Femur (tissue), 1 donor: ENCODE data around the gene PSME3.
A peak's percentile ranks its signal among the peaks of the same experiment; 100 is the strongest.

ENCODE experiments used
- DNase-seq: peaks from one replicate; pipeline ENCODE4 v3.0.0-alpha.2; 2017

Gene PSME3

DNA sequence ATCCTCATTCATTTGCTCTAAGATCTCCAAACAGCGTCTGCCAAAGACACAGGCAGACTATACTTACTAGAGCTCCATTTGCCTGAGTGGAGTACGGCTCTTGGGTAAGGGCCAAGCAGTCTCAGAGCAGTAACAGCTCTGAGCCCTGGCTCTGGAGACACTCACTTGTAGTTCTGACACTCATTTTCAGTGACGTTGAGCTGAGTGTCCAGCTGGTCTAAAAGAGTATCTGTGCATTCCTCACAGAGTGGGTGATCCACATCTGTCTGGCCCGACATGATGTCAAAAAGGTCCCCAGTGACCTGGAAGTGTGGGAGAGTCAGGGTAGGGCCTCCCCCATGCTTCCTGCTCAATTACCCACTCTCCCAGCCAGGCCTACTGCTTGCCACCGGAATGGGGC lies 14.8 kb upstream of the PSME3 start:
- DNase-seq = no peak

DNA sequence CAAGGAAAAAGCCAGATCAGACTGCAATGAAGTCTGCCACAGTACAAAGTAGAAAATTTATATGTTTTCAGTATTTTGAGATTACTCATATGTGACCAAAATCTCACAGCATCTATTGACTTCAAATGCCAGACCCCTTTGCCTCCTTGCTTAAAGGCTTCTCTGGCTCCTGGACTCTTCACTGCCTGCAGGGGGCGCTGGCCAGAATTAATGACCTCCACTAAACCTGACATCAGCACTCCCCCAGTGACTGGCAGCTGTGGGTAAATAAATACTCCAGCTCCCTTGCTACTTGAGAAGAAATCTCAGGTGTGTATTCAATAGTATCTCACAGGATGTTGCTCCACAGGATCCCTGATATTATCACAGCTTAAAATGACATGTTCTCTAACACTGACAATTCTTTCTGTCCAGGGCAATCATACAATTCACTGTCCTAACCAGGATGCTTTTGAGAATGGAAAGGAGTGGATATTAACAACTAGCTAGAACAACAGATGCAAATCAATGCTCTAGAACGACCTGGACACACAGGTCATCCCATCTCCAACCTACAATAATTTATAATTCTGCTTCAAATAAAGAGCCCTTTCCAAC lies 13.2 kb upstream of the PSME3 start:
- no peak for DNase-seq

DNA sequence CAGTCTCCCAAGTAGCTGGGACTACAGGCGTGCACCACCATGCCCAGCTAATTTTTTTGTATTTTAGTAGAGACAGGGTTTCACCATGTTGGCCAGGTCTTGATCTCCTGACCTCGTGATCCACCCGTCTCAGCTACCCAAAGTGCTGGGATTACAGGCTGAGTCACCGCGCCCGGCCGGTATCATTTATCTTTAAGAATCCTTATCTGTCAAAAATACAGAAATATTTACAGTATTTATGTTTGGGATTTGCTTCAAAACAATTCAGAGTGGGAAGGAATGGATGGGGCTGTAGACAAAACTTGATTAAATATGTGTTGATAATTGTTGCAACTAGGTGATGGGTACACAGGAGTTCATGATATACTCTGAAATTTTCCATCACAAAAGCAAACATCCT lies 12.0 kb upstream of the PSME3 start:
- no peak for DNase-seq

DNA sequence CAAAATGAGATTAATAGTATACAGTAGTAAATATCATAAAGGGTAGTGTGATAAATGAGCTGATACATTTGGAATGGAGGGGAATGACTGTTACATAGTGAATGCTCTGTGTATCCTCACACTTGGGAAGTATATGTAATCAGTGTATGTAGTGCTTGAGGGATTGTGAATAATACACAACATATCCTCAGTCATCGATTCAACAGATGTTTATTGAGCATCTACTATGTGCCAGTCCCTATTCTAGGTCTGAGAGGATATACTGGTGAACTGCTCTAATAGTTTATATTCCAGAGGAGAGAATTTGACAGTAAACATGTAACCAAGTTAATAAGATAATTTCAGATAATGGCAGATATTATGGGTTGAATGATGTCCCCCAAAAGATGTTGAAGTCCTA lies 5.7 kb upstream of the PSME3 start:
- no peak for DNase-seq

DNA sequence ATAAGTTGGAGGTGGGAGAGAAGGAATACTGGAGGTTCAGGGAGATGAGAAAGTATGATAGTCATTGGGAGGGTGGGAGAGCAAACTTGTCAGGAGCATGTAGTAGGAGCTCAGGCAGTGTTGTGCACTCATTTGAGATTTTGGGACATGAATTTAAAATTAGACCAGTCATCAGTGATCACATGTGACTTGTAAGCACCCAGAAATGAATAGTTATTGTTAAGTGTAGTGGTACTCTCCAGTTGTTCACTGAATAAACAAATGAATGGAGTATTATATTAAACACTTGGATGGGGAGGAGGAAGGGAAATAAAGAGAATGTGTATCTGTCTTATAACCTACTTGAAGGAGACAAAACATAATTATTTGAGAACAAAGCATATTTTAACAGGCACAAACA lies 2.2 kb upstream of the PSME3 start:
- DNase-seq = no peak

DNA sequence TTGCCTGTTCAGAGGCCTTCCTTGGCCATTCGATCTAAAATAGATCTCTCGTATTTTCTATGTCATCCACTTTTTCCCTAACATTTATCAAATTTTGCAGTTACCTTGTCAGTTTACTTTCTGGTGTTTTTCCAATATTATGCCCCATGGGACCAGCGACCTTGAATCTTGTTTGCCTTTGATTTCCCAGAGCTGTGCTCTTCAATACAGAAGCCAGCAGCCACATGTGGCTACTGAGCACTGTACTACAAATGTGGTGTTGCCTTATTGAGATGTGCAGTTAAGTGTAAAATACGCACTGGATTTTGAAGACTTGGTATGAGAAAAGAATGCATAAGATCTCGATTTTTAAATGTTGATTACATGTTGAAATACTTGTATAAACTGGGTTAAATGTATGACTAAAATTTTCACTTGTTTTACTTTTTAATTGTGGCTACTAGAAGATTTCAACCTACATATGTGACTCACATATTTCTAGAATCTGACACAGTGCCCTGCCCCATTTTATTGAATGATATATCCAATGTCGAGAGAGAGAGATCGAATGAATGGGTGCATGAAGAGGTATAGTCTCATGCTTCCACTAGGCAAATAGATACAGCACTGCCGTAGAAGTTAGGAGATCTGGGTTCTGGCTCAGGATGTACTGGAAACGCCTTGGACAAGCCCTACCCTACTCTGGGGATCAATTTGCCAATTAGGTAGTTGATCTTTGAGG lies 824 bp upstream of the PSME3 start:
- DNase-seq = no peak

DNA sequence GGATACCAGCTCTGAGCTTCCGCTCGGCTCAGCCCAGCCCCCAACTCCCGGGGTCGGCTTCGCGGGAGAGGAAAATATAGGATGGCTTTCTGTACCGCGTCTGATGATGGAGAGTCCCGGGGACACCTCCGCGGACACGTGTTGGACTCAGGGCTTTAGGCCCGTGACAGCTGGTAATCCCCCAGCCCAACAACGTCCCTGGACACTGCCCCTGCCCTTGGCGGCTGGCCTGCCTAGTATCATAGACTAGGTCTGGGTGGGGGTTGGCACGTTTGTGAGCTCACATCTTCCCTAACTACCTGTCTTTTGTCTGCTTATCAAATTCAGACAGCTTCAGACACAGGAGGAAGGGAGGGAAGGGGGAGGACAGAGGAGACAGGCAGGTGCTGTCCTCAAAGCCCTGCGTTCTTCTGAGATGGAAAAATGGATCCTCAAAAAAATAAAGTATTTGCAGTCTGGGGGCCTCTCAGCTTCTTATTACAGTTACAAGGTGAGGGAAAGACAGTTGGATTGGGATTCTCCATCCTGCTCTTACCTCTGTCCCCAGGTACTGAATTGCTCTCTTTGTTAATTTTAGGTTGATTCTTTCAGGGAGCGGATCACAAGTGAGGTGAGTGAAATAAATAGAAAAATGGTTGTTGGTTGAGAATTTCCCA lies 698 bp downstream of the PSME3 start:
- no peak for DNase-seq

DNA sequence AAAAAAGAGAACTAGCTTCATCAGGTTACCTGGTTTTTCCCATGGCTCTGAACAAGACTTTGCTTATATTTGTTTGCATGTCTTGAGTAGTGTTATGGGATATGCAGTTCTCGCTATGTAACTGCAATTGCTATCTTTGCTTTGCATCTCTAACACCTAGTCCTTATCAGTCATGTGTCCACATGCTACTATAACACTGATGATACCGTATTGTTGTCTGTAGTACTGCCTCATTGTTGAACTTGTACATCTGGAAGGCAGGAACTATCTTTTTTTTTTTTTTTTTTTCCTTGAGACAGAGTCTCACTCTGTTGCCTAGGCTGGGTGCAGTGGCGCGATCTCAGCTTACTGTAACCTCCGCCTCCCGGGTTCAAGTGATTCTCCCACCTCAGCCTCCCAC lies 2.5 kb downstream of the PSME3 start:
- no peak for DNase-seq

DNA sequence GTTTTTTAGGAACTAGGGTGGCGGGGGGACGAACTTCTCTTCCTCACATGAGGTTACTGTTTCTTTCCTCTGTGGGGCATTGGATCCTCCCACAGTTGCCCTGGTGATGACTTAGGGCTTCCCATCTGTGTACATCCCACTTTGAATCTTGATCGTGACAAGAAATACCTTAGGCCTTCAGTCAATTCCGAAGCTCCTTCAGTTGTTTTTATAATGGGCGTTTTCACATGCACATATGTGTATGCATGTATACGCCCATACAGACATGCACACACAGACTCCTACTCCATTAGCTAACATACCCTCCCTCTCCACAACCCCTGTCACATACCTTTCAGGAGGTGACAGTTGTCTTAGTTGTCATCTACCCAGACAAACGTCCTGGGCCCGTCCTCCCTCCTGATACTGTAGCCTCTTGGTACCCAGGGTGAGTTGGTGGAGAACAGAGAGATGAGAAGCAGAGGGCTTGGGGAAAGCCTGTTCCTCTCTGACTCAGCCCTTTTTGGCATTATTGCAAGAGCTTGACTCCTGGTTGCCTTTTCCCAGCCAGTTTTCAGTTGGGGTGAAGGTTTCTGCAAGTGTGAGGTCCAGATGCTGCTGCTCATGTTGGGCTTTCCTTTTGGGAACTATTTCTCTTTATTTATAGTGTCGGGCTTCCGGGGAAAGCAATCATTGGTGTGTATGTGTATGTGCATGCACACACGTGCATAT lies 8.9 kb downstream of the PSME3 start:
- no peak for DNase-seq

DNA sequence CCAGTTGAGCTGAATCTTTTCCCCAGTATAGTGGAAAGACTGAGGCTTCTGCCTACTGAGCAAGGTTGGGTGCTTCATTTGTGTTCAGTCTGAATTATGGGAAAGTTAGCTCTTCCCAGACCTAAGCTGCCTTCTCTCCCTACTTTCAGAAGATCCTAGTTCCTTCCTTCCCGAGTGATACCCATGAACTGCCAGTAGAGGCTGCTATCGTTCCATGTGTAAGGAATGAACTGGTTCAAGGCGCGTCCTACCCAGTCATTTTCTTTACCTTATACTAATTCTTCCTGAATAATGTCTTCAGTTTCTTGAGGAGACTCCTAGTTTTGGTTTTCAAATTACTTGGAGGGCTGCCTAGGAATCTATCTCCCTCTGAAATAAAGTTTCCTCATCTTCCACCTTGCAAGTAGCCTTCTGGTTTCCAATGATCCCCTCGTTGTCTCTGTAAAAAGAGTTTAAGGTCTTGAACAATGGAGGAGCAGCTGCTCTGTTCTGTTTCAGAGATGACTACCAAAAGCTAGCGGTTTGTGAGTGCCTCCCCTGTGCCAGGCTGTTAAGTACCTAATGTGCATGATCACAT lies 10.2 kb downstream of the PSME3 start:
- peak; percentile 49 for DNase-seq

DNA sequence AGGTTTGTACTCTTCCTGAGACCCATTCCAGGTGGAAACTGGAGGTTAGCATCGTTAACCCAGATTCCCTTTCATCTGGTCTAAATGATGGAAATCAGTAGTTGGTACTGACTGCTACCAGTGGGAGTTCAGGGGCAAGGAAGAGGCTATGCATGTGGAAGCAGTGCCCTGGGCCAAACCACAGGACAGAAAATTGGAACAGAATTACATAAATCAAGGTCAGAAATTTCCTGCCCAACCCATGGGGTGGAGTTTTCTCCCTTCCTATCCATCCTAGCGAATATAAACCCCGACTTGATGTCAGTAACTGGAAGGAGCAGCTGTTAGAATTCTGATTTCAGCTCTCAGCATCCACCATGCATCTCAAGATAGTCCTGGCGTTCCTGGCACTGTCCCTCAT lies 11.1 kb downstream of the PSME3 start, which contains the start of gene AOC2:
Gene AOC2, plus strand, starts transcription at position 310 of the 400 bp plus-strand sequence. Its CDS starts 47 bp downstream, at position 357.
- peak; percentile 53 for DNase-seq

DNA sequence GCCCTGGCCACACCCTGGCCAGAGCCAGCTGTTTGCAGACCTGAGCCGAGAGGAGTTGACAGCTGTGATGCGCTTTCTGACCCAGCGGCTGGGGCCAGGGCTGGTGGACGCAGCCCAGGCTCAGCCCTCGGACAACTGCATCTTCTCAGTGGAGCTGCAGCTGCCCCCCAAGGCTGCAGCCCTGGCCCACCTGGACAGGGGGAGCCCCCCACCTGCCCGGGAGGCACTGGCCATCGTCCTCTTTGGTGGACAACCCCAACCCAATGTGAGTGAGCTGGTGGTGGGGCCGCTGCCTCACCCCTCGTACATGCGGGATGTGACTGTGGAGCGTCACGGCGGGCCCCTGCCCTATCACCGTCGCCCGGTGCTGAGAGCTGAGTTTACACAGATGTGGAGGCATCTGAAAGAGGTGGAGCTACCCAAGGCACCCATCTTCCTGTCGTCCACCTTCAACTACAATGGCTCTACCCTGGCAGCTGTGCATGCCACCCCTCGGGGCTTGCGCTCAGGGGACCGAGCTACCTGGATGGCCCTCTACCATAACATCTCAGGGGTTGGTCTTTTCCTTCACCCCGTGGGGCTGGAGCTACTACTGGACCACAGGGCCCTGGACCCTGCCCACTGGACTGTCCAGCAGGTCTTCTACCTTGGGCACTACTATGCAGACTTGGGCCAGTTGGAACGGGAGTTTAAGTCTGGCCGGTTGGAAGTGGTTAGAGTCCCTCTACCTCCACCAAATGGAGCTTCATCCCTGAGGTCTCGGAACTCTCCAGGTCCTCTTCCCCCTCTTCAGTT lies 11.8 kb downstream of the PSME3 start:
- no peak for DNase-seq

DNA sequence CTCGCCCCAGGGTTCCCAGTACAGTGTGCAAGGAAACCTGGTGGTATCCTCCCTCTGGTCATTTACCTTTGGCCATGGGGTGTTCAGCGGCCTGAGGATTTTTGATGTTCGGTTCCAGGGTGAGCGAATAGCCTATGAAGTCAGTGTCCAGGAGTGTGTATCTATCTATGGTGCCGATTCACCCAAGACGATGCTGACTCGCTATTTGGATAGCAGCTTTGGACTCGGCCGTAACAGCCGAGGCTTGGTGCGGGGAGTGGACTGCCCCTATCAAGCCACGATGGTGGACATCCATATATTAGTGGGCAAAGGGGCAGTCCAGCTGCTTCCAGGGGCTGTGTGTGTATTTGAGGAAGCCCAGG lies 12.3 kb downstream of the PSME3 start:
- no peak for DNase-seq

DNA sequence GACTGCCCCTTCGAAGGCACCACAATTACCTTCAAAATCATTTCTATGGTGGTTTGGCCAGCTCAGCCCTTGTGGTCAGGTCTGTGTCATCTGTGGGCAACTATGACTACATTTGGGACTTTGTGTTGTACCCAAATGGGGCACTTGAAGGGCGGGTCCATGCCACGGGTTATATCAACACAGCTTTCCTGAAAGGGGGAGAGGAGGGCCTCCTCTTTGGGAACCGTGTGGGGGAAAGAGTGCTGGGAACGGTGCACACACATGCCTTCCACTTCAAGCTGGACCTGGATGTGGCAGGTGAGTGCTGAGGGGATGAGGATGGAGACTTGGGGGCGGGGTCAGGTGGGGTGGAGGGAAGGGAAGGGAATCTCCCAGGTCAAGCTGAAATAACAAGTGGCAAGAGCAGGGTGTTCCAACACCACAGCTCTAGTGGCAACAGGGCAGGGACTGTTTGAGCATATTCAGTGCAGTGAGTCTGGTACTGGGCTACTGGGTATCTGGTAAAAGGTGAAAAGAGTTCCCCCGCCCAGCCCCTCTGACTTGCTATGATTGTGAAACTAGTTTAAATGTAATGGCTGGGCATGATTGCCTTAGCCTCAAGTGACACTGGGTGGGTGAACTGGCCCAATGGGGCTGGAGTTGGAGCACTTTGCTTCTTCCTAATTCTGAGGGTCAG lies 12.9 kb downstream of the PSME3 start:
- DNase-seq = peak; percentile 54

DNA sequence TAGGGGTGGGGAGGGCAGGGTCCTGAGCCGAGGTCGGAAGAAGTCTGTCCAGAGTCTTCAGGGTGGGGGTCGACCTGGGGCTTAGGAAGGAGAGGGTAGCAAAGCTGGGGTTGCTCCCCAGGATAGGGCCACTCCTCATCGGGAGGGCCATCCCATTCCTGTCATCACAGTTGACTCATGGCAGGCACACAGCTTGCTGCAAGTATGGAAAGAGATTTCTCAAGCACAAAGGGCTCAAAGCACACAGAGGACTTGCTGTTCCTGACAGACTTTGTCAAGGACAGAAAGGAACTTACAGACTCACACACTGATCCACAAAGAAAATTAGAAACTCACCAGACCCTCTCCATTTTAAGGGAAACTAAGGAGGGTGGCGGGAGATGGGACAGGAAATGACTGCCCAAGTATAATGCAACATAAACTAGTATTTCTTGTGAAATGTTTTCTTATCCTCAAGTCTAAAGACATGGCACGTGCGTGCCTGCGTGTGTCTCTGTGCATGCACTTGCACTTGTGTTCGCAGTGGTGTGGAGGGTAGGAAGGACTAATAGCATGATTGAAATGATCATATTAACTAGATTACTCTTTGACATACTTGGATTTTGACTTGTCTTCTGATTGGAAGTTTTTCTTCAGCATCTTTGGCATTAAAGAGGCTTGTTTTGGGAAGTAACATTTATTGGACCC lies 13.5 kb downstream of the PSME3 start:
- no peak for DNase-seq

DNA sequence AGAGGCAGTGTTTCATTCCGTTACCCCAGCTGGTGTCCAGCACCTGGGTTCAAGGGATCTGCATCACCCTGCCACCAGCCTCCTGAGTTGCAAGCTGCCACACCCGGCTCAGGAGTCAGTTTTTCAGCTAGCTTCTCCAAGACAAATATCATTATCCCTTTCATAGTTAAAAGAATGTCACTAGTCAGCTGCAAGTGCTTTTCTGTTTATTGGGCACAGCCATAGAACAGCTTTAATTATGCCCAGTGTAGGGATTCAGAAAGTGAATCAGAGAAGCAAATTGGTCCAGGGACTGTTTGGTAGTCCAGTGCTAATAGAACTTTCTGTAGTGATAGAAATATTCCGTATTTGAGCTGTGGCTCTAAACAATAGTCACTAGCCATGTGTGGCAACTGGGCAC lies 14.9 kb downstream of the PSME3 start:
- DNase-seq = no peak

DNA sequence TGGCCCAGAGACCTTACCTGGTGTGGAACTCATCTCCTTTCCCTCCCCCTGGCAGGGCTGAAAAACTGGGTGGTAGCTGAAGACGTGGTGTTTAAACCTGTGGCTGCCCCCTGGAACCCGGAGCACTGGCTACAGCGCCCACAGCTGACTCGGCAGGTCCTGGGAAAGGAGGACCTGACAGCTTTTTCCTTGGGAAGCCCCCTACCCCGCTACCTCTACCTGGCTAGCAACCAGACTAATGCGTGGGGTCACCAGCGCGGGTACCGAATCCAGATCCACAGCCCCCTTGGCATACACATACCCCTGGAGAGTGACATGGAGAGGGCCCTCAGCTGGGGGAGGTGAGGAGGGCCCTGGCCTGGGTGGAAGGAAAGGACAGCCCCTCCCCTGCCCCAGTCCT lies 15.8 kb downstream of the PSME3 start:
- no peak for DNase-seq

DNA sequence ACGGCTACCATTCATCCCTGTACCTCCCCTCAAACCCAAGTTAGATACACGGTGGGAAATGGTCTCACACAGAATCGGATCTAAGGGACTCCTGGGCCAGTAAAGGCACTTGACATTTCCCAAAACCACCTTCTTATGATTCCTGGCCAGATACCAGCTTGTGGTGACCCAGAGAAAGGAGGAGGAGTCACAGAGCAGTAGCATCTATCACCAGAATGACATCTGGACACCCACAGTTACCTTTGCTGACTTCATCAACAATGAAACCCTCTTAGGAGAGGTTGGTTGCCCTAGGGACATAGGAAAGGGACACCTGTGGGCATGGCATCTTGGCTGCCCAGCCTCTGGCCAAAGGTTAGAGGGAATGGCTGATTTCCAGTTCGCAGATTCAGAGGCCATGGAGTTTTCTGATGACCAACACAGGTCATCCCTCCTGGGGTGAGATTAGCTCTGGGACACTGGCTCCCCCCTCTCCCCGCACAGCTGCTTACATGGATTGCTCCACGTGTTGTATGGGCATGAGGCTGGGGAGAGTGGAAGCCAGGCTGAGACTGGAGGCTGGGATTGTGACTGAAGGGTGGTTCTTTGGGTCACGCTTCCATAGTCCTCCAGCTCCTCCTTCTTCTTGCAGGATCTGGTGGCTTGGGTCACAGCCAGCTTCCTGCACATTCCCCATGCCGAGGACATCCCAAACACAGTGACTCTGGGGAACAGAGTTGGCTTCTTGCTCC lies 16.4 kb downstream of the PSME3 start:
- DNase-seq = no peak

DNA sequence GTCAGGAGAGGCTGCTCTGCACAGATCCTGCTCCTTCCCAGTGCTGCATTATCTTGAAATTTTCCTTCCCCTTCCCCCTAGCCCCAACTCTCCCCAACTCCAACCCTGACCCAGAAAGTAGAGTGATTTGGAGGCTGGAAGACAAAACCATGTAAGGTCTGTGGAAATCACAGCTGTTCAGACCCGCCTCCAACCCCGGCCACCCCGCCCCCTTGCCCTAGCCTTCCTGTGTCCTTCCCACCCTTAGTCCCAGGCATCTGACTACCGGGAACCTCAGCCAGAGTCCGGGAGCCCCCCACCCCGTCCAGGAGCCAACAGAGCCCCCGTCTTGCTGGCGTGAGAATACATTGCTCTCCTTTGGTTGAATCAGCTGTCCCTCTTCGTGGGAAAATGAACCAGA lies 17.8 kb downstream of the PSME3 start, which contains the start of gene AOC3:
Gene AOC3, plus strand, starts transcription at position 246 of the 400 bp plus-strand sequence. Its CDS starts 145 bp downstream, at position 391.
- DNase-seq = peak; percentile 46
